ENCODE results near the gene FLCN.

DNA sequence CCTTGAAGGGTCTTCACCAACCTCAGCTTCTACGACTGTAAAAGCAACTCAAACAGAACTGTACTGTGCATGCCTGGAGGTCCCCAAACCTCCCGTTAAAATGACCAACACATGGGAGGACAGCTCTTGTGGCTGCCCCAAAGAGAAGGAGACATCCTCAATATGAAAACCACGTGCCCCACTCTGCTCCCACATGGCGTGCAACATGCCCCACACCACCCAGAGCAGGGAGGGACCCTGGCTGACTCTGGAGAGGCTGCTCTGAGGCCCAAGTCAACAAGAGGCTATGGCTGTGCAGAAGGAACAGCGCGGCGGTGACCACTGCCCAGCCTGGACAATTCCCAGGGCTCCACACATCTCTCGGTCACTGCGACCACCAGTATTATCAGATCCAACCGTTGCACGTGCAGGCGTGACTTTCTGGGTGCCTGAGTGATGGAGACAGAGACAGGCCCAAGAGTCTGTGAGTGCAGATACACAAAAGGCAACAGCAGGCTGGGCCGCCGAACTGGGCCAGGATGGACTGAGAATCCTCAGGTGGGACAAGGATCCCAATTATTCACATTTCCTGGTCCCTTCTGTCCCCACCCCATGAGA, 32.2 kb downstream of the FLCN start:
- TF ChIP-seq, protein P1, sequence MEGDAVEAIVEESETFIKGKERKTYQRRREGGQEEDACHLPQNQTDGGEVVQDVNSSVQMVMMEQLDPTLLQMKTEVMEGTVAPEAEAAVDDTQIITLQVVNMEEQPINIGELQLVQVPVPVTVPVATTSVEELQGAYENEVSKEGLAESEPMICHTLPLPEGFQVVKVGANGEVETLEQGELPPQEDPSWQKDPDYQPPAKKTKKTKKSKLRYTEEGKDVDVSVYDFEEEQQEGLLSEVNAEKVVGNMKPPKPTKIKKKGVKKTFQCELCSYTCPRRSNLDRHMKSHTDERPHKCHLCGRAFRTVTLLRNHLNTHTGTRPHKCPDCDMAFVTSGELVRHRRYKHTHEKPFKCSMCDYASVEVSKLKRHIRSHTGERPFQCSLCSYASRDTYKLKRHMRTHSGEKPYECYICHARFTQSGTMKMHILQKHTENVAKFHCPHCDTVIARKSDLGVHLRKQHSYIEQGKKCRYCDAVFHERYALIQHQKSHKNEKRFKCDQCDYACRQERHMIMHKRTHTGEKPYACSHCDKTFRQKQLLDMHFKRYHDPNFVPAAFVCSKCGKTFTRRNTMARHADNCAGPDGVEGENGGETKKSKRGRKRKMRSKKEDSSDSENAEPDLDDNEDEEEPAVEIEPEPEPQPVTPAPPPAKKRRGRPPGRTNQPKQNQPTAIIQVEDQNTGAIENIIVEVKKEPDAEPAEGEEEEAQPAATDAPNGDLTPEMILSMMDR (IDR thresholded peaks at IDR 0.05; ENCODE audit: low read length): no peak
- no peak for TF ChIP-seq EZH2 (IDR thresholded peaks at IDR 0.05; ENCODE audit: borderline replicate concordance, low read length)

All from OCI-LY1 (cell line).